Tibial artery (tissue), 4 donors: ENCODE results near the gene MALAT1.

ENCODE experiments used
- DNase-seq, 2 donors: peaks; one replicate each; pipeline ENCODE4 v3.0.0-alpha.2; 2019
- H3K27ac ChIP-seq, 2 donors: fragments of 200-600 bp; sonication (generic) in 1 of 2; 1 replicate in 1 of 2; 2 replicates in 1 of 2; pipeline ENCODE4 v1.5.1; 2018 to 2019; ENCODE audit warnings: mild to moderate bottlenecking in 1 of 2
- H3K27me3 ChIP-seq, 2 donors: fragments of 200-600 bp; sonication (generic) in 1 of 2; one replicate each; pipeline versions ENCODE4 v1.5.1 to v1.6.0; 2016 to 2019
- H3K36me3 ChIP-seq, 3 donors: fragments of 200-600 bp; sonication (generic) in 2 of 3; one replicate each; pipeline ENCODE4 v1.5.1; 2016 to 2019; ENCODE audit warnings: mild to moderate bottlenecking in 2 of 3
- H3K4me1 ChIP-seq, 4 donors: fragments of 200-600 bp; sonication (generic) in 2 of 4; 1 replicate in 3 of 4; 2 replicates in 1 of 4; pipeline ENCODE4 v1.5.1; 2016 to 2019
- H3K4me3 ChIP-seq, 2 donors: fragments of 200-600 bp; sonication (generic) in 1 of 2; 1 replicate in 1 of 2; 2 replicates in 1 of 2; pipeline ENCODE4 v1.5.1; 2018 to 2019; ENCODE audit warnings: mild to moderate bottlenecking in 2 of 2
- H3K9me3 ChIP-seq, 3 donors: fragments of 200-600 bp; sonication (generic) in 1 of 3; one replicate each; pipeline ENCODE4 v1.5.1; 2016 to 2019
- intact Hi-C: fragments of 100-400 bp; cut with DNase I; formaldehyde crosslinking; loops from one replicate; pipeline ENCODE4 v1.15.0; 2023; ENCODE audit warnings: low total_unique reads
- TF ChIP-seq, protein P1 (sequence below), 2 experiments: fragments of 200-600 bp in 1 of 2; fragments of 450-650 bp in 1 of 2; IDR thresholded peaks; one replicate each; pipeline ENCODE4 v1.5.1; 2017 to 2019; ENCODE audit warnings: antibody characterized with exemption in 2 of 2, mild to moderate bottlenecking in 1 of 2, moderate library complexity in 1 of 2

MALAT1 gene

DNA sequence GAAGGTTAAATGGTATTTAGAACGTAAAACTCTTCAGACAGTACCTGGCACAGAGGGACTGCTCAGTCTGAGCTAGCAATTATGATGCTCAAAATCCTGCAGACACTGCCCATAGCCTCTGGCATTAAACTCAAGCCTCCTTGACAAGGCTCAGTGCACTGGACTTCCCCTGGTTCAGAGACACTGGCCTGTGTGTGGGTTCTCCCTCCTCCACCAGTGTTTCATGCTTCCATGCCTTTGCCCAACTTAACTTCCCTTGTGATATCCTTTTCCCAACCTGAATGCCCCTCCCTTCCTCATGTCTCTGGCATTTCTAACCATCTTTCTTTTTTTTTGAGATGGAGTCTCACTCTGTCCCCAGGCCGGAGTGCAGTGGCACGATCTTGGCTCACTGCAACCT is 50.3 kb downstream of the MALAT1 start:
- no peak for DNase-seq
- no peak overlapping the region for H3K27ac ChIP-seq
- H3K4me1 ChIP-seq = peaks cover 0 to 14% (median 9%) of the 10 kb centered on the region in 4 donors
- H3K9me3 ChIP-seq = no peaks in the 10 kb centered on the region
- TF ChIP-seq, protein P1, sequence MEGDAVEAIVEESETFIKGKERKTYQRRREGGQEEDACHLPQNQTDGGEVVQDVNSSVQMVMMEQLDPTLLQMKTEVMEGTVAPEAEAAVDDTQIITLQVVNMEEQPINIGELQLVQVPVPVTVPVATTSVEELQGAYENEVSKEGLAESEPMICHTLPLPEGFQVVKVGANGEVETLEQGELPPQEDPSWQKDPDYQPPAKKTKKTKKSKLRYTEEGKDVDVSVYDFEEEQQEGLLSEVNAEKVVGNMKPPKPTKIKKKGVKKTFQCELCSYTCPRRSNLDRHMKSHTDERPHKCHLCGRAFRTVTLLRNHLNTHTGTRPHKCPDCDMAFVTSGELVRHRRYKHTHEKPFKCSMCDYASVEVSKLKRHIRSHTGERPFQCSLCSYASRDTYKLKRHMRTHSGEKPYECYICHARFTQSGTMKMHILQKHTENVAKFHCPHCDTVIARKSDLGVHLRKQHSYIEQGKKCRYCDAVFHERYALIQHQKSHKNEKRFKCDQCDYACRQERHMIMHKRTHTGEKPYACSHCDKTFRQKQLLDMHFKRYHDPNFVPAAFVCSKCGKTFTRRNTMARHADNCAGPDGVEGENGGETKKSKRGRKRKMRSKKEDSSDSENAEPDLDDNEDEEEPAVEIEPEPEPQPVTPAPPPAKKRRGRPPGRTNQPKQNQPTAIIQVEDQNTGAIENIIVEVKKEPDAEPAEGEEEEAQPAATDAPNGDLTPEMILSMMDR (IDR thresholded peaks at IDR 0.05) = no peak
- no peak overlapping the region for H3K4me3 ChIP-seq
- no peaks in the 10 kb centered on the region for H3K27me3 ChIP-seq
- intact Hi-C loops = no loop called here
- H3K36me3 ChIP-seq = peaks cover 0 to 95% (median 54%) of the 10 kb centered on the region in 3 donors

DNA sequence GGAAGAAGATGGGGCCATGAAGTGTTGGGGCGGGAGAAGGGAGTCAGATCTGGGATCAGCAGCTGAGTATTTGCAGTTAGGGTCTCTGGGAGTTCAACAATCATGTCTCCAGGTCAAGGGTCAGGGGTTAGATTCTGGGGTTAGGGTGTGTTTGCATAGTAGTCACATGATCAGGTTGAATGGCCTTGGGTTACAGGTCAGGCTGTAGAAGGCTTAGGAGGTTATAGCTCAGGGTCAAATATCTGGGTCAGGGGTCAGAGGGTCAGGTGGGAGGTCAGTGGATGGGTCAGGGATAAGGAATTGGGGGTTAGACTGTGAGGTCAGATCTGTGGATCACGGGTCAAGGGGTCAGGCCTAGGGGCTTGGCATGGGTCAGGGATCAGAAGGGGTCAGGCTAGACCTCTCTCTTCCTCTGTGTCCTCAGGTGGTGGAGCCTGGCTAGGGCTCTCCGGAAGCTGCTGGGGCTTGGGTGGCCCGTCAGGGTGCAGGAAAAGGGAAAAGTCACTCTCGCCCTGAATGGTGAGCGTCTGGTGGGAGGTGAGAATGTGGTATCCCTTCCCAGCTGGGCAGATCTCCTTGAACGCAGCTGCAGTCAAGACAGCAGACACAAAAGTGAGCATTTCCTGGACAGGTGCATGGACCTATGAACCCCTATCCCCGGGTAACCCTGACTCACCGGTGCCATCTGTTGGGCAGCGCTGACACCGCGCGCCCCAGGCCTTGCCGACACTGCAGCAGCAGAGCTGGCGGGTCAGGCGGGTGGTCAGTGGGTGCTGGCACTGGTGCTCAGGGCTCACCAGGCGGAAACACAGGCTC is 52.9 kb downstream of the MALAT1 start:
- H3K9me3 ChIP-seq = no peaks in the 10 kb centered on the region
- H3K36me3 ChIP-seq = peaks cover 0 to 69% (median 44%) of the 10 kb centered on the region in 3 donors
- no peak for DNase-seq
- intact Hi-C loops = no loop called here
- H3K27ac ChIP-seq = no peak overlapping the region
- peaks cover 0 to 36% (median 33%) of the 10 kb centered on the region in 4 donors for H3K4me1 ChIP-seq
- TF ChIP-seq, protein P1 (IDR thresholded peaks at IDR 0.05) = peak; percentile 23 to 41
- H3K4me3 ChIP-seq = no peak overlapping the region
- H3K27me3 ChIP-seq = no peaks in the 10 kb centered on the region

DNA sequence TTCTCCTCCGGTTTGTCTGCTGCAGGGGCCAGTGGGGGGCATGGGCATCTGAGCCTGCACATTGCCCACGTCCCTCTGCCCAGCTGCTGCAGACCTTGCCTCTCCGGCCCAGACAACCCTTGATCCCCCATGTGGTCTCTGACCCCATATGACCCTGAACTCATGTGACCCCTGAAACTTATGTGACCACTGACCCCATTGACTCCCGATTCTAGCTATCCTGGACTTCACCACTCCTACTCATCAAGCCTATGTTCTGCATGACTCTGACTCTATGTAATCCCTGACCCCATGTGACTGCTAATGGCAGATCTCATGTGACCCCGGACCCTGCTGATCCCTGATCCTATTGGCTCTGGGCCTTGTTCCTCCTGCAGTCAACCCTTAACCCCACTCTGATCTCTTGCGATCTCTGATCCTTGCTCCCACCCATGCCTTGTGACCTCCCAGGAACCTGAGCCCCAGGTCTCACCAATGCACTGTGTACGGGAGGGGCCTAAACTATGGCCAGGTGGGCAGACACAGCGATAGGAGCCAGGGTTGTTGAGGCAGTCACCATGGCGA is 53.6 kb downstream of the MALAT1 start:
- H3K27ac ChIP-seq = no peak overlapping the region
- no peak for DNase-seq
- TF ChIP-seq, protein P1 (IDR thresholded peaks at IDR 0.05) = no peak
- peaks cover 0 to 42% (median 37%) of the 10 kb centered on the region in 4 donors for H3K4me1 ChIP-seq
- no peak overlapping the region for H3K4me3 ChIP-seq
- H3K27me3 ChIP-seq = no peaks in the 10 kb centered on the region
- intact Hi-C loops = no loop called here
- H3K9me3 ChIP-seq = no peaks in the 10 kb centered on the region
- H3K36me3 ChIP-seq = peaks cover 0 to 63% (median 38%) of the 10 kb centered on the region in 3 donors

DNA sequence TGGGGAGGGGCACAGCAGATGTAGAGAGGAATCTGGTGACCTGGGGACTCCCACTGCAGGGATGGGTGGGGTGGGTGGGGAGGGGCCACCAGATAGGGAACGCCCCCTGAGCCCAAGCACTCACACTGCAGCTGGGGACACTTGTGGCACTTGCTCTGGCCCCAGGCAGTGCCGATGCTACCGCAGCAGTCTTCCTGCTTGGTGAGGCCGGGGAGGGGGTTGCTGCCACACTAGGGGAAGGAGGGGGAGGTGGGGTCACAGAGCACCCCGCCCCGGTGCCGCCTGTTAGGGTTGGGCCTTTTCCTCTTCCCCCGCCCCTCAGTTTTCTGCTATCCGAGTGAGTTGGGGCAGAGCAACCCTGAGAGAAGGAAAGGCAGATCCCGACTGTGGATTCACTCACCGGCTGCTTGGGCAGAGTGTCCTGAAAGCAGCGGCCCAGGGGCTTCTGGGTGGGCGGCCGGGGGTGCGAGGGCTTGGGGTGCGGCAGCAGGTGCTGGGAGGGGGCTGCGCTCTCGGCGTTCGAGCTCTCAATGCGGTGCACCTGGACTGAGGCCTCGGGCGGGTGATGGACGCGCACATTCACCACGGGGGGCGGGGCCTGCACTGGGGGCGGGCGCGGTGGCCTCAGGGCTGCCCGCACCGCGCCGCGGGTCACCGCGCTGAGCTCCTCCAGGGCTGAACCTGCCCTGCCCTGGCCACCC is 54.6 kb downstream of the MALAT1 start:
- H3K9me3 ChIP-seq = no peaks in the 10 kb centered on the region
- intact Hi-C loops = no loop called here
- no peak overlapping the region for H3K4me3 ChIP-seq
- H3K4me1 ChIP-seq = peaks cover 0 to 42% (median 38%) of the 10 kb centered on the region in 4 donors
- H3K36me3 ChIP-seq = peaks cover 0 to 53% (median 33%) of the 10 kb centered on the region in 3 donors
- H3K27me3 ChIP-seq = no peaks in the 10 kb centered on the region
- peak overlapping the region; percentile 96 to 98 for H3K27ac ChIP-seq
- TF ChIP-seq, protein P1 (IDR thresholded peaks at IDR 0.05) = no peak
- DNase-seq = no peak

DNA sequence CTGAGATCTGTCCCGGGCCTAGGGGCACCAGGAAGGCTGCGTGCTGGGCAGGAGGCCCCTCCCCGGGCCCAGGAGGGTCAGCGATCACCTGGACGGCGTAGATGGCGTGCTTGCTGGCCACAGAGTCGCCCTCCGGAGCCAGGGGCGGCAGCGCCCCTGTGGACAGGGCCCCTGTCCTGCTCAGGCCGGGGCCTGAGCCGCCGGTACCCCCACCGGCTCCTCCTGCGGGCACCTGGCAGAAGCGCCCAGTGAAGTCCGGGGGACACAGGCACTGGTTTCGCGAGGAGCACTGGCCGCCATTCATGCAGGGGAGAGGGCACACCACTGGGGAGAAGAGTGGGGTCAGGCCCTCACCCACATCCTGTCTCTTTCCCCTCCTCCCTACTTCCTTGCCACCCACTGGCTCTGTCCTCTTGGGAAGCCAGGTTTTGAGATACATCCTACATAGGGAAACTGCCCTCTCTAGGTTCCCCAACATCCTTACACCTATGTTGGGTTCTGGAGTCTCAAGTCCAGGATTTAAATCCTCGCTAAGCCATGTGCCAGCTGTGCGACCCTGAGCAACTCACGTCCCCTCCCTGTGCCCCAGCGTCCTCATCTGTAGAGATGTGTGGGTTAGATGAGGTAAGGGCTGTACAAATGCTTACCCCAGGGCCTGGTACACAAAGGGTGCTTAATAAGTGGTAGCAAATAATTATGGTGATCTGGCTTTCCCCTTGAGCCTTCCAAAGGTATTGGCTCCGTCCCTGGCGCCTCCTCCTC is 55.4 kb downstream of the MALAT1 start:
- TF ChIP-seq, protein P1 (IDR thresholded peaks at IDR 0.05) = no peak
- Histone ChIP-seq H3K36me3 (peaks cover 0 to 45% (median 33%) of the 10 kb centered on the region in 3 donors), H3K27ac (peak overlapping the region; percentile 96 to 98), H3K4me1 (peaks cover 0 to 50% (median 45%) of the 10 kb centered on the region in 4 donors), H3K9me3 (no peaks in the 10 kb centered on the region), H3K4me3 (no peak overlapping the region), H3K27me3 (no peaks in the 10 kb centered on the region)
- intact Hi-C loops = no loop called here
- no peak for DNase-seq
